Measurements from ENCODE around the gene APOL6.
A peak's percentile ranks its signal among the peaks of the same experiment; 100 is the strongest.
"Not testable (repeated sequence)": the region's sequence is repeated elsewhere in the genome, so short reads cannot be mapped to it uniquely, and the experiment has no call there.

APOL6 gene

DNA sequence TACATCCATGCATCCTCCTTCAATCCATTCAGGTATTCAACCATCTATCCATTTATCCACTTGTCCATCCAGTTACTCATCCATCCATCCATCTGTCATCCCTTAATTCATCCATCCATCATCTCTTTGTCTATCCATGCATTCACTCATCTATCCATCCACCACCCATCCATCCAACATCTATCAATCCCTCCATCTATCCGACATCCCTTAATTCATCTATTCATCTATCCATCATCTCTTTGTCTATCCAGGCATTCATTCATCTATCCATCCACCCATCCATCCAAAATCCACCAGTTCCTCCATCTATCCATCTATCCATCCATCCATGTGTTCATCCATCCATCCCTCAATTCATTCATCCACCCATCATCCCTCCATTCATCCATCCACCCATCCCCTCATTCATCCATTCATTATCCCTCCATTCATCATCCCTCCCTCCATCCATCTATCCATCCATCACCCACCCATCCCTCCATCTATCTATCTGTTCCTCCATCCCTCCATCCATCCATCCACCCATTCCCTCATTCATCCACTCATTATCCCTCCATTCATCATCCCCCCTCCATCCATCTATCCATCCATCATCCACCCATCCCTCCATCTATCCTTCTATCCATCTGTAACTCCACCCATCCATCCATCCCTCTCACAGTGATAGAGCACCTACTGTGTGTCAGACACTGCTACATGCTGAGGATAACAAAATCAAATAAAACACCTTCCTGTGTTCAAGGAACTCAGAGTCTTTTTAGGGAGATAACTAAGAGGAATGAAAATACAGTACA is 29.6 kb upstream of the APOL6 start:
- no peak for DNase-seq

DNA sequence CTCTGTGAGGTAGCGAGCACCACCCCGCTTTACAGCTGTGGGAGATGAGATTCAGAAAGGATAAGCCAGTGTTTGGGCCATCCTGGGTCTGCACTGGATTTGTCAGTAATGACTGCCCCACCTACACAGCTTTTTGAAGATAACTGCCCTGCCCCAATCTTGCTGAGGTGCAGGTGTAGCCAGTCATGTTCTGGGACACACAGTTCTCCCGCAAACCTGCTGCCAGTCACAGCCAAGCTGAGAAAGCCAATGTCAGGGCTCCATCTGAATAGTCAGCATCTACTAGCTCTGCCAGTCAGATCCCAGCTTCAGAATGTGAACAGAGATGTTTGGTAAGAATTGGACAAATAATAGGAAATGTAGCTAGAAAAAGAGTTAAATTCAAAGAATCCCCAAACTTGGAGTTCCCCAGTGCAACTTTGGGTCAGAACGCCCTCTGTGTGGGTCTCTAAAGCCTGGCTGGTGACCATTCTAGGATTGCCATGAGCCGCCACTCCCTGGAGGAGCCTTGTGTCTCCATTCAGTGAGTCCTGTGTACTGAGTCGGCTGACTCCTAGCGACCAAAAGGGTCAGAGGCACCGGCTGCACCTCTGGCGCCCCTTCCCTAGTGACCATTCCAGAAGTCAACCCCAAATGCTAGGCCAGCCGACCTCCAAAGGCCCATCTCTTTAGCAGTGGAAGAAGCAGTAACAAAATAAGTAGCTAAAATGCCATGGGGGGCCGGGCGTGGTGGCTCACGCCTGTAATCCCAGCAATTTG is 28.7 kb upstream of the APOL6 start:
- no peak for DNase-seq

DNA sequence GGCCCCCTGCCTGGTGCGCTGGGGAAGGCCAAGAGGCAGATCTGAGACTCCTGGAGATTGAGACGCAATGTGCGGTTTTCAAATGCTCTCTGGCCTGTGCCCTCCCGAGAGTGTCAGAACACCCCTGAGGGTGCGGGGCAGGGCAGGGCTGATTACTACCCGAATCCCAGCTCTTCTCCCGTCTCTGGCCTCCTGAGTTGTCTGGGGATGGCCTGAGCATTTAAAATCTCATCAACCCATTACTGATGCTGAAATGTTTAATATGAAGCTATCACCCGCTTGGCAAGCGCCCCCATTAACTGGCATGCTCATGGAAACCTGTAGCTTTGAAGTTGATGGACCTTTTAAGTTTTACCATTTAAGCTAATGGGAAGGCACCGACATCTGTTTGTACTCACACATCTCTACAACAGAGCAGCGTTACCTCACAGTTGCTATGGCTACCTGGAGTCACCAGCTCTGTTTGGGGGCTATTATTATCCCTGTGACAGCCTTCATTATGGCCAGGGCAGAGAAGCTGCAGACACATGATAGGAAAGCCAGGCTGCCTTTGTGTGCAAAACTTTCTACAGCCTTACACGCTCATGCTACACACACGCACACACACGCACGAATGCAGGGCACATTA is 27.5 kb upstream of the APOL6 start:
- peak; percentile 25 to 56 for DNase-seq

DNA sequence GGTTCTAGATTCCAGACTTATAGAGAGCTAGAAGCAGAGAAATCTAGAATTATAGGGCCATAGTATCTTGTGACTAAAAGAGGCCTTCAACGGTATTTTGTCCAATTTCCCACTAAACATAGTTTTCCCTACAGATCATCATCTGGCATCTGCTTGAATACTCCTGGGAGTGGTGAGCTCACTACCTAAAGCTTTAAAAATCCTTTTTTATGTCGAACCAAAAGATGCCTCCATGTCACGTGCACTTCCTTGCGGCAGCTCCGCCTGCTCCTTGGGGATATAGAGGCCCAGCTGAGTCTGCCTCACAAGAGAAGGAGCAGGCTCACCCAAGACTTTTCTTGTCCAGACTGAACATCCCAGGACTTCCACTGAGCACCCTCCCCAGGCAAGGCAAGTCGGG is 26.8 kb upstream of the APOL6 start:
- DNase-seq: no peak

DNA sequence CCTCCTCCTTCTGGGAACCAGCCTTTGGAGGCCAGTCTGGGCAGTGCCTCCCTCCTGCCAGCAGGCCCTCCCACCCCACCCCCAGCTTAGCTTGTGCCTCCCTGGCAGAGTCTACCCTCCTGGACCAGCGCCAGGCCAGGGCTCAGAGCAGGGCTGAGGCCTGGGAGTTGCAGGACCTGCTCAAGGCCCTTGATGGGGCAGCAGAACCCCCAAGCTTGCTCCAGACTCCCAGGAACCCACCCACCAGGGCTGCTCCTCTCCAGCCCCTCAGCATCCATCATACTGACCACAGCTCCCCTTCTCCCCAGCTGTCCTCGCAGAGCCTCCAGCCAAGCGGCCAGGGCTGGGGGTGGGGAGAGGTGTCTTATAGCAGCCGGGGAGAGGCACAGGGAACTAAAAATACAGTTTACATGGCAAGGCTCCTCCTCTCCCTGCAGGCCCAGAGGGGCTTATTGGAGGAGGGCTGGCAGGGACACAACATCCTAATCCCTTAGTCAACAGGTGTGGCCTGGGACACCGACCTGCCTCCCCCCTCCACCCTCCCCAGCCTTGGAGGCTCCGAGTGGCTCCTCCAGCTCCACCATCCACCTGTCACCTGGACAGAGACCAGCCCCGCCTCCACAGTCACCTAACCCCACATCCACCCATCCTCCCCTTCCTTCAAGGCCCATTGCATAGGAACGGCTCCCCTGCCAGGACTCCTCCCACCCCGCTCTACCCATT is 25.9 kb upstream of the APOL6 start:
- DNase-seq: peak; percentile 18 to 47

DNA sequence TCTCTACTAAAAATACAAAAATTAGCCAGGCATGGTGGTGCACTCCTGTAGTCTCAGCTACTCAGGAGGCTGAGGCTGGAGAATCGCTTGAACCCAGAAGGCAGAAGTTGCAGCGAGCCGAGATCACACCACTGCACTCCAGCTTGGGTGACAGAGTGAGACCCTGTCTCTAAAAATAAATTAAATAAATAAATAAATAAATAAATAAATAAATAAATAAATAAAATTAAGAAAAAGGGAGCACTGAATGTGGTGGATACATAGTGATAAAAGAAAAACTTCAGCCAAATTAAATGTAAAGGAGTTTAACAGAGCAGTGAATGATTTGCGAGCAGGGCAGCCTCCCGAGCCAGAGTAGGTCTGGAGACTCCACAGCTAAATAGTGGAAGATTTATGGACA is 24.4 kb upstream of the APOL6 start:
- DNase-seq: not testable (repeated sequence)

DNA sequence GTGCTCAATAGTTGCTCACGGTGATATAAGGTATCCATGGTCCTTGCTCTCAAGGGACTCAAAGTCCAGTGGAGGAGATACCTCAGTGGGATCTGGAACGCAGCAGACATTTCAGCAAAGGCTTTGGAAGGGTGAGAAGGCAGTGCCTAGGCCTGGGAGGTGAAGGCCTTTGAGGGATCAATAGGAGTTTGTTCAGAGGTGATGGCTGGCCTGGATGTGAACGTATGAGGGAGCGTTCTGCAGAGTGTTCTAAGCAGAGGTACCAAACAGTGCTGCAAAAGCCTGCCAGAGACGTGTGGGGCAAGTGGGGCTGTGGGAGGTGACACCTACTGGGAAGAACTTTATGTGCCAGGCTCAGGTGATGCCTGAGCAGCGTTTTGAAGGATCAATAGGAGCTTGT is 23.7 kb upstream of the APOL6 start:
- no peak for DNase-seq

DNA sequence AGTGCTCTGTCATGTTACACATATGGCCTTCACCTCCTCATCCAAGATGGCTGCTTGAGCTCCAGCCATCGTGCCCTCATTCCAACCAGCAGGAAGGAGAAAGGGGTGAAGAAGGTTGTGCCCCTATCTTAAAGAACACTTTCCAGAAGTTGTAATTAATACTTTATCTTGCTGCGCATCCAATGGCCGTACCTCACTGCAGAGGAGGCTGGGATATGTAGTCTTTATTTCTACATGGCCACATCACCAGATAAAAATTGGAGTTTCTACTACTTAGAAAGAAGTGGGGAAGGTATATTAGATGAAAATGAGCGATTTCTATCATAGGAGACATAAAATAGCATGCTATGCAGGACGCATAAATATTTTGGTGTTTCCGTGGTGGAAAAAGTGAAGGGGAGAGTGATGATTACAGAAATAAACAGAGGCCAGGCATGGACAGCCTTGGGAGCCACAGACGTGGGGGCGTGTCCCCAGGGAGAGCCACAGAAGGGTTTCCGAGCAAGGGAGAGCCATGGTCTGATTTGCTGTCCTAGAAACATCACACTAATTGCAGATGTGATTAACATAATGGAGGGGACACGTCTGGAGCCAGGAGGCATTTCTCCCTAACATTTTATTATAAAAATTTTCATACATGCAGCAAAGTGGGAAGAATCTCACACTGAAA is 22.3 kb upstream of the APOL6 start:
- no peak for DNase-seq

DNA sequence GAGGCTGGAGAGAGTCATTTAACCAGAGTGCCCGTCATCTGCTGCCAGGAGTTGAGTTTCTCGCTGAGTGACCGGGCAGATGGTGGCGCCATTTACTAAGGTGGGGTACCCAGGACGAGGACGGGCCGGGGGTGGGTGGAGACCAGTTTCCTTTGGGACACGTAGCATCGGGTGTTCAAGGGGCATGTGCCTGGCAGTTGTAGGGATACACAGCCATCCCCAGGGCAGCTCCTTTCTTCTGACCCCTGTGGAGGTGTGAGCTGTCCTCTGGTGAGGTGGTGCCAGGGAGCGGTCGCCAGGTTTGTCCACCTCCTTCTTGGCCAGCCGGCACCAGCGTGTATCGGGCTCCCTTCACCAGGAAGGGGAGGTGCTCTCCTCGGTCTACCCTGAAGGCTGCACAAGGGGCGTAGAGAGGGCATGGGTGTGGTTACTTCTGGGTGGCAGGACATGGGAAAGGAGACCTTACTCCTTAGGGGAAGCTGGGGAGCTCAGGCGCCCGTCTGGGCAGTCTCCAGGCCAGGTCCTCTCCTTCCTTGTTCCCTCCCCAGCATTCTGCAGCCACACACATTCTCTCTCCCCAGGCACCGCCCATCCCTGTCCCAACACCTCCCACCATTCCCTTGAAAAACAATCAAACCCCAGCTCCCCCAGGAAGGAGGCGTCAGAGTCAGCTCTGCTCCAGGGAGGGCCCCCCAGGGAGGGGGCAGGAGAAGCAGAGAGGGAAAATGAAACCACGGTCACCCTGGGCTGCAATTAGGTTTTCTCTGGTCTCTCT is 20.8 kb upstream of the APOL6 start:
- DNase-seq: peak; percentile 61 to 65

DNA sequence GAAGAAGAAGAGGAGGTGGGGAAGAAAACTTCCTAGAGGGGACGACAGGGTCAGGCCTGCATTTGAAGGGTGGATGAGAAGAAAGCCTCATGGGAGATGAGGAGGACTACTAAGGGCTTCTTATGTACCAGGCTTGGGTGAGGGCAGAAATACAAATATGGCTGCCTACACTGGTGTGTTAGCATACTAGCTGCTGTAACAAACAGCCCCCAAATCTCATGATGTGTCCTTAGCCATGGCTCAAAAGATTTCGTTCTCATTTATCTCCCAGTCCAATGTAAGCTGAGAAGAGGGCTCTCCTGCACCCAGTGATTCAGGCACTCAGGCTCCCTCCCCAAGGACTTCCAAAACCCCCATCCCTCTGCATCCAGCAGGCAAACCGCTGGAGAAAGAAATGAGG is 19.5 kb upstream of the APOL6 start:
- DNase-seq: no peak

DNA sequence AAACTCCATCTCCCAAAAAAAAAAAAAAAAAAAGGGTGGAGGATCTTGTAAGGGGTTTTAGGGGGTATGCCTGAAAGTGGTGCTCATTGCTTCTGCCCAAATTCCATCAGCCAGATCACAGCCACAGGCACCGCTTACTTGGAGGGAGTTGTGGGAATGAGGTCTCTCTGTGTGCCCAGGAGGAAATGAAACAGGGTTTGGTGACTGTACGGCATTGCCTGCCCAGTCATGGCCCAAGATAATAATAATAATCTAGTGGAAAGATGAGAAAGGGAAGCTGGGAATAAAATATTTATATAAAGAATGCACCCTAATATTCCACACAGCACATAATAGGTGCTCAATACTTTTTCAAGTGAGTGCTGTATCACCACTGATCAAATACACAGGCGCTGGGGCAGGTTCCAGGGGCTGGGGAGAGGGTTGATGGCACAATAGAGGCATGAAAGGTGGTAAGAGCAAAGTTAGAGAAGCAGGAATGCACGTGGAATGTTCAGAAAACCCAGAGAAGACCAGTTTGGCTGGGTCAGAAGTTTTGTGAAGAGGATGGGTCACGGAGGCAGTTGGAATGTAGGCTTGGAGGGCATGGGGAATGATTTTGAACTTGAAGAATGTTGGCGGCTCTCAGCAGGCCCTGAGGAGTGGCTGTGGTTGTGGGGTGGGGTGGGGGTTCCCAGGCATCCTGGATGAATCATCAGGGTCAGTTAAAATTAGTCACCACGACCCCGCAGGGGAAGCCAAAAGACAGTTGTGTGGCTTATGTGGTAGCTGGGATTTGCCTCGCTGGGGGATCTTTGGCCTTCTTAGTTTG is 18.6 kb upstream of the APOL6 start:
- DNase-seq: no peak

DNA sequence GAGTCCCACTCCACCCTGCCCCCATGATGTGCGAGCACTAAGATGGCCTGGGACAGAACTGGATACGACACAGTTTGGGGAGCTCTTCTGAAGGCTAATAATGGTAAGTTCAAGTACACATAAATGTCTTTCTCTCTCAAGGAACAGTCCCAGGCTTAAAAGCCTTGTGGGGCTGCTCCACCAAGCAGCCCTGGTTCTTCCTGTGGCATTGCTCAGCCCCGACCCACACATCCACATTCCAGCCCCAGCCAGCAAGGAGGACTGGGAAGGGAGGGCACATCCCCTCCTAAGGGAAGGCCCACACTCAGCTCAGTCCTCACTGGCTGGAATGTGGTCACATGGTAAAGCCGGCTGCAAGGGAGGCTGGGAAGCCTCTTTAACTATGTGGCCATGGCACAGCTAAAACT is 17.9 kb upstream of the APOL6 start:
- no peak for DNase-seq

DNA sequence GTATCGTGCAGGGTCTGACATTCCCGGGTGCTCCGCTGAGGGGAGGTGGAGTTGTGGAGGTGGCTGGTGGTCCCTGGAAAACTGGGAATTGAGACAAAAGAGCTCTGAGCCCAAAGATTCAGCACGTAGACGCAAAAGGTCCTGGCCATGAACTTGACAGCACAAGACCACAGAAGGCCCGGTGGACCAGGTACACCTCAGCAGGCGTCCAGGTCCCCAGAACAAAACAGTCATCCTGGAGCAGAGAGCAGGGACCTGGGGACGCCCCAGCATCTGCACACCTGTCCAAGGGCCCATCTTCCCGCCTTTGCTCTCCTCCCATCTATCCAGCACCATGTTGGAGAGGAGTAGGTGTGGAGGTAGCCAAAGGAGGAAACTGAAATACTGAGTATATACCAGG is 17.4 kb upstream of the APOL6 start:
- no peak for DNase-seq

DNA sequence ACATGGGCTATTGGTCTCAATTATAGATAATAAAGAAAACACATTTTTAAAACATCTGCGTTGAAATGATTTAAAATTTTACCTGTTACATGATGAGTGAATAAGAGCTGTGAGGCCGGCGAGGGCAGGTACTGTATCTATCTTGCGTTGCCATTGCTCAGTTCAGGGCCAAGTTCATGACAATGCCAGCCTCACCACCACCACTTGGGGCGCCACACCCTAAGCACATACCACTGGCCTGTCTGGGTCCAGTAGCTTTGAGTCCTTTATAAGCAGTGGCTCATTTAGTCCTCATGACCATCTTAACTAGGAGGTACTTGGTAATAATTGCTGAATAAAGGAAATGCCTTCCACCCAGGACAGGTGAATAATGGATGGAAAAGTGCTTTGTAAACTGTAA is 16.6 kb upstream of the APOL6 start:
- DNase-seq: no peak

DNA sequence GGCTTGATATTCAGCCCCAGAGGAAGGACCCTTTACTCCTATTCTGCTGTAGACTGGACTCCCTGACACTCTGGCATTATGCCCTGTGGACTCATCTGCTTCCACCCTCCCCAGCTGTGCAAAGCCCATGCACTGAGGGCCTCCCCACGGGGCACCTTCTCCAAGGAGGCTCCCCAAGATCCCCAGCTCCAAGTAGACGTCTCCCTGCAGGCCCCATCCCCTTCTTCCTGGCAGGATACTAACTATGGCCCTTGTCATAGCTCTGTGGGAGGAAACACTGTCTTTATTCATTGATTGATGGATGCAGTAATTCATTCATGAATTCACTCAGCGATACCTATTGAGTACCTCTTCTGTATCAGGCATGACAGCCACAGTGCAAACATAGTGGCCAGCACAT is 15.3 kb upstream of the APOL6 start:
- DNase-seq: no peak

DNA sequence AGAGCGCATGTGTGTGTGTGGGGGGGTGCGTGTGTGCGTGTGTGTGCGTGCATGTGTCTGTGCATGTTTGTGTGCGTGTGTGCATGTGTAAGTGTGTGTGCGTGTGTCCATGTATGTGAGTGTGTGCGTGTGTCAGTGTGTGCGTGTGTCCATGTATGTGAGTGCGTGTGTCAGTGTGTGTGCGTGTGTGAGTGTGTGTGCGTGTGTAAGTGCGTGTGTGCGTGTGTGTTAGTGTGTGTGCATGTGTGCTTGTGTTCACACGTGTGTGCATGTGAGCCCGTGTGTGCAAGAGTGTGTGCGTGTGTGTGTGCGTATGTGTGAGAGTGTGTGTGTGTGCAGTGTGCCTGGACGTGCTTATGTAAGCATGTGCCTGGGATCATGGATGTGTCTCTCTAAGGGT is 14.7 kb upstream of the APOL6 start:
- DNase-seq: no peak

DNA sequence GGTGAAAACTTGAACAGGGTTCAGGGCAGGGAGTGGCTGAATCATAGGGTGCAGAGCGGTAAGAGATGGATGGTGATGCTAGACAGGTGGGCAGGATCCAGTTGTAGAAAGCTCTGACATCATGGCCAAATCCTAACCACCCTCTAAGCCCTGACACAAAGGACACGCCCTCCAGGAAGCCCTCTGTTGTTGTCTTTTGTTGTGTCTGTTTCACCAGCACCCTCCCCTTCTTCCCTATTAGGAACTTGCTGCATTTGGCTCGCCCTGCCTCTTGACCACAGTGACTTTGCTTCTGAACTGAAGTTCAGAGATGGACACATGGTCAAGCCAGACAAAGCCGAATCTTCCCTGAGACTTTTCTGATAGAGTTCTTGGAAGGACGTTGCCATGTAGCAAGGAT is 14.2 kb upstream of the APOL6 start:
- no peak for DNase-seq

DNA sequence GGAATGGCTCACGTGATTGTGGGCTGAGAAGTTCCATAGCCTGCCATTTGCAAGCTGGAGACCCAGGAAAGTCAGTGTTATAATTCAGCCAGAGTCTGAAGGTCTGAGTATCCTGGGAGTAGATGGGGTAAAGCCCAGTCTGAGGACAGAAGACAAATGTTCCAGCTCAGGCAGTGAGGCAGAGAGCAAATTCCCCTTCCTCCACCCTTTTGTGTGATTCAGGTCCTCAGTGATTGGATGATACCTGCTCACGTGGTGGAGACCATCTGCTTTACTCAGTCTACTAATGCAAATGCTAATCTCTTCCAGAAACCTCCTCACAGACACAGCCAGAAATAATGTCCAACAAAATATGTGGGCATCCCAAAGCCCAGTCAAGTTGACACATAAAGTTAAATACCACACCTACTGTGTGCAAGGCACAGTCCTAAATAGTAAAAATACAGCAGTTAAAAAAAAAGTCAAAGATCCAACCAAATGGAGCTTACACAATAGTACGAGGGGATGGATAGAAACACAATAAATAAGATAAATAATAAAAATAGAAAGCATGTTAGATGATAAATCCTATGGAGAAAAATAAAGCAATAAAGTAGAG is 13.2 kb upstream of the APOL6 start:
- DNase-seq: no peak

DNA sequence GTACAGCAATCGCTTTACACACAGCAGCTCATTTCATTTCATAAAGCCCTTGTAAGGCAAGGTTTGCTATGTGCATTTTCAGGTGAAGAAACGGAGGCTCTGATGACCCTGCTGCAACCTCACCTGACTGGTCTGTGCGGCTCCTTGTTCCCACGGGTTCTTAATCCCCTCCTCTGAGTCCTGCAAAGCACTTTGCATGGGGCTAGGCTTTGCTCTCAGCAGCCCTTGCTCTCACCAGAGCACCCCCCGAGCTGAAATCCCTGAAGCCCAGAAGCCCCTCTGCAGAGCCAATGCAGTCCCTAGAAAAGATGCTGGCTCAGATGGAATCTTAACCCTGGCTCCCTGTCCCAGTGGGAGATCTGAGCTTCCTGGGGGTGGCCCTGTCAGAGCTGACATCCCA is 11.0 kb upstream of the APOL6 start:
- DNase-seq: no peak

DNA sequence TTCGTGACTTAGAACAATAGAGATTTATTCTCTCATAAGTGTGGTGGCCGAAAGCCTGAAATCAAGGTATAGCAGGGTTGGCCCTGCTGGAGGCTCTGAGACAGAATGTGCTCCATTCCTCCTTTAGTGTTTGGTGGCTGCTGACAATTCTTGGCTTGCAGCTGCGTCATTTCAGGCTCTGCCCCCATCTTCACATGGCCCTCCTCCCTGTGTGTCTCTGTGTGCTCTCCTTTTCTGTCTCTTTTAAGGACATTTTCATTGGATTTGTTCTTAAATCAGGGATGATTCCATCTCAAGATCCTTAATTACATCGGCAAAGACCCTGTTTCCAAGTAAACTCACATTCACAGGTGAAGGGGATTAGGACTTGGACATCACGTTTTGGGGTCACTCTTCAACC is 10.2 kb upstream of the APOL6 start:
- DNase-seq: no peak

DNA sequence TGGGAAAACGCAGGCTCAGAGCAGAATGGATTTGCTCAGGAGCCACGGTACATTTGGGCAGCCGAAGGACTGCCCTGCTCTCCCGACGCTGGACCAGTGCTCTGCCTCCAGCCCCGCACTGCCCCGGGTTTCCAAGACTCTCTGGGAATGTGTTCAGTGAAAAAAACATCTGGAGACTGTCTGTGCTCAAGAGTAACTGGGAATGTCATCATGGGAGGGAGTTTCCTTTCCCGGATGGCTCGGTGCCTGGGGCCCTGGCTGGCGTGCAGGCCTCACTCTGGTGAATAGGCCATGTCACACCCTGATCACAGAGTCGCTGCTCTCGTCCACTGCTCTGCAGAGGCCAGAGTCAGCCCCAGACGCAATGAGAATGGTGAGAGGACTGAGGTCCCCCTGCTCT is 9.8 kb upstream of the APOL6 start:
- no peak for DNase-seq
